Middle frontal gyrus (tissue), 1 donor: Measurements from ENCODE around the gene CYB5A.

Experiments used
- DNase-seq: peaks from one replicate; pipeline ENCODE4 v3.0.0-alpha.2; 2015; ENCODE audit warnings: low spot score; ENCODE audit errors: extremely low spot score

CYB5A gene

GRCh38 chr18:74248595-74248994 is 43.2 kb downstream of the CYB5A start:
- no peak for DNase-seq

DNA sequence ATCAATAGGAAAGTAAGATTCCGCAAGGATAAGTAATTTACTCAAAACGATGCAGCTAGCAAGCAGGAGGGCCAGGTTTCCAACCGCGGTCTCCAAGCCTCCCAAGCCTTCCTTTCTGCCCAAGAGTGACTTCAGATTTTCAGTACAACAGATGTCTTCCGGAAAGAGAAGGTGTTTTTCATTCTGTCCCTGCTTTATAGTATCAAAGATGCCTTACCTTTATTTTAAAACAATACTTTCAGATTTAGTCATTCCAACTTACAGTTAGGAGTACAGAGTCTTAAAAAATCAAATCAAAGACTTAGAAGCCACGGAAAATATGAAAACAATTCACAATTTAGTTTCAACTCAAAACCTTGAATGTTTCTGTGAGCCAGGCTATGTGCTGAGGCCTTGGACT is 43.6 kb downstream of the CYB5A start:
- no peak for DNase-seq

GRCh38 chr18:74244554-74244953 is 47.2 kb downstream of the CYB5A start:
- no peak for DNase-seq

- no peak for DNase-seq
Measured at GRCh38 chr18:74243127-74243526, 48.6 kb downstream of the CYB5A start.

GRCh38 chr18:74242438-74243096 is 49.2 kb downstream of the CYB5A start:
- no peak for DNase-seq

DNA sequence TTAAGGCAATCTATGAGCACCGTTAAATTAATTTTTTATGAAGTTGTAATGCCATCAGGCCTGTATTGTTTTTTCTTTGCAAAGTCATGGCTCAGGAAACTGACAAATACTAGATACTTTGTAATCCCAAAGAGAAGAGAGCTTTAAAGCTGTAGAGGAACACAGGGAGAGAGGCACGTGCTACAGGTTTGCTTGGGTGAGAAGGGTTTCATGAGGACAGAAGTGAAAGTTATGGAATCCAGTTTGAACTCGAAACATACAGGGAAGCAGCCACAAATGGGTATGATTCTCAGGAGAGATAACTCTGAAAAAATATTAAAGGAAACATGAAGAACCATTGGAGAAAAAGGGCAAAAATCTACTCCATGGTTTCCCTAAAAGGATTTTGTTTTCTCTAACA is 49.8 kb downstream of the CYB5A start:
- no peak for DNase-seq

DNA sequence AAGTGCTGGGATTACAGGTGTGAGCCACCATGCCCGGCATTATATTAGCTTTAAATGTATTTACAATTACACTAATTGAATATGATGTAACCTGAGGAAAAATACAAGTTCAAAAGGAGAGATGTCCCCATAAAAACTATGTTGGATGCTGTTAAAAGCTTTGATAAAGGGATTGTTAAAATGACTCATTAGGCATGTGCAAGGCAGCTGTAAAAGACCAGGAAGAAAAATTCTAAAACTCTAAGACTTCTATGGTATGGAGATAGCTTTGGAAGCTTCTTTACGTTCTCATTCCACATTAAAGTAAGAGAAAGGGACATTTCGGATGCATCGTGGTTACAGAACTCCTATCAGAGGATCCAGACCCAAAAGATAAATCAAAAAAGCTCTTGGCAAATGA is 50.3 kb downstream of the CYB5A start:
- no peak for DNase-seq

DNA sequence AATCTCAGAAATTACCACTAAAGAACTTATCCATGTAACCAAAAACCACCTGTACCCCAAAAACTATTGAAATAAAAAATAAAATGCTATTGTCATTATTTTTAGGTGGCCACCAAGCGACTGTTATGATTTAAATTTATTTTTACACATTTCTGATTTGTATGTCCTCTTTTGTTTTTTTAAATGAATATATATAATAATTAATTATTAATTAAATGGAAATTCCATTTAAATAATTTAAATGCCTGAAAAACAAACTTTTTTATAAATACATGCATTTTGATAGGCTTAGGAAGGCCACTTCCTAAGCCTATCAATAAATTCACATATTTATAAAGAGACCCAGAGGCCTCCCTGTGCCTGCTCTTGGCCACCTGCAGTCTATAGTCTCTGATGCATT is 52.2 kb downstream of the CYB5A start:
- DNase-seq = no peak

DNA sequence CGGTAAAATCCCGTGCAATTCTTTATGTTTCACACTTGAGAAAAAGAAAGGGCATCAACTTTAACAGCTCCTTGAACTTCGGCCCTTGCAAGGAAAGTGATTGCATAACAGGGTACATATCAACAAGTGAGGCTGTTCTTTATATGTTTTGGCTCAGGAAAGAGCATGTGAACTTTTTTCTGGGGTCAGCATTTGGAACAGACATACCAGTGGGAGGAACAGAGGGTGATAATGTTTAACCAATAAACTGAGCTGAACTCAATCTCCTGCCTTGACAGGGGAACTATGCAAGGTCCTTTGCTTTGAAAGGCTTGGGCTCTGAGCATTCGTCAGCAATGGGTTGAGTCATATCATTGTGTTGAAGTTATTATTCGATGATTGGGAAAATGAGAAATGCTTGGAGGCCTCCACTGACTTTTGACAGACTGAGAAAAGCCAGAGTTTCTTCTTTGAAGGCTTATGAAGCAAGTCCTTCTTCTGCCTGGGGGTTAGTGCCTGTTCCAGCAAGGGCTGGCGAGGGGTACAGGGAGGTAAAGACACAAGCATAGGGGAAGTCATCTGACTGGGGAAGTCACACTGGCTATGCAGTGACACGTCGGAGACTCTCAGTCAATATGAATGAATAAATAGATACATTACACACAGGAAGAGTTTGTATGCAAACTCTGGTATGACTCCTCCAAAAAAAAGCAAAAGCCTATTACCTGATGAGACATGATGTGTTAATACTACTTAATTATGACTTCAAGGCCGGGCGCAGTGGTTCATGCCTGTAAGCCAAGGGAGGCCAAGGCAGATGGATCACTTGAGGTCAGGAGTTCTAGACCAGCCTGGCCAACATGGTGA is 57.2 kb downstream of the CYB5A start:
- no peak for DNase-seq

DNA sequence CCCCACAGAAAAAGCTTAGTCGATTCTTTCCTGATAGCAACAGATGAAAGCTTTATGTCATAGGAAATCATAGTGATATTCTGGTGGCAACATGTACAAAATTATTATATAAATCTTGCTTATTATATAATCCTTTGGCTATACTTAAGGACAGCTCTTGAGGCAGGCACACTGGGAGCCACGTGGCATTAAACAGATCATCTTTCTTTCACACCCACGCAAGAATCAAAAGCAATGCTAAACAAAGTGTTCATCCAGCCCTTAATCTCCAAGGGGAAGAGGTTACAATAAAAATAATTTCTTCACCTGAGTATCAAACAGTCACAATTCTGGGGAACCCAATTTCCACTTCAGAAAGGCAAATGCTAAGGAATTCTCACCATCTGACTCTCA is 57.8 kb downstream of the CYB5A start:
- no peak for DNase-seq

DNA sequence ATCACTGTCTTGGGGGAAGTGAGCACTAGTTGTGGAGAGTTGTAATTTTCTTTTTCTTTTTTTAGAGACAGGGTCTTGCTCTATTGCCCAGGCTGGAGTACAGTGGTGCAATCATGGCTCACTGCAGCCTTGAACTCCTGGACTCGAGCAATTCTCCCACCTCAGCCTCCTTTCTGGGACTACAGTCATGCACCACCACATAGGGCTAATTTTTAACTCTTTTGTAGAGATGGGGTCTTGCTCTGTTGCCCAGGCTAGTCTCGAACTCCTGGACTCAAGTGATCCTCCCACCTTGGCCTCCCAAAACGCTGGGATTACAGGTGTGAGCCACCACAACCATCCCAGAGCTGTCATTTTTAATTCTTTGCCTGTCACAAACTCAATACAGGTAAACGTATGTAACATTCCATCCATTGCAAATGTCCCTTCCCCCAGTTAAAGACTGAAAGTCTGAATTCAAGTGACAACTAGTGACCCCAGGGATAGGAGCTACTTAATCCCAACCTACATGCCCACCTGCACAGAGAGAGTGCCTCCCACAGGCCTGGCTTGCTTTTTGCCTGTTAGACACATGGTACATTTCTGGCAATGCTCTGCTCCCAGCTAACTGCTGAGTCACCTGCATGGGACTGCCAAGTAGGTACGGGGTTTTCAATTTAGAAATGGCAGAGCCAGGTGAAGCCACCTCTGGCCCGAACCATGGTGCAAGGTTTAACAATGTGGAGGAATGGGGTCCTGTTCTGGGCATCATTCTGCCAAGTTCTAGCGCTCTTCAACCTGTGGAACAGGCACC is 60.6 kb downstream of the CYB5A start:
- DNase-seq = no peak

DNA sequence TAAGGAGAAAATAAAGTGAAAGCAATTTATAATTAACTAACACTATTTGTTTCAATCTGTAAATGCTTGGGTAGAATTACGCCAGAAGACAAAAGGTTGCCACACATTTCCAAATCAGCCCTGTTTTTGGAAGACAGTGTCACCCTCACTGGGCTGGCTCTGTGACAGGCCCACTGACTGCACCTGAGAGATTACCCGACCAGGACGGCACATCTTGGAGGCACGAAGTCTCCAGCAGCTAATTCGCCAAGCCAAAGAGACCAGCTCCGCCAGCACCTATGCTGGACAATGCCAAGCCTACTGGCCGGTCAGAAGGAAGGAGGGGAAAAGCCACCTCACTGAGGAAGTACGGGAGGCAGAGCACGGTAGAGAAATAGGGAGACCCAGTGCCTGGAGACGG is 61.9 kb downstream of the CYB5A start:
- DNase-seq = no peak

DNA sequence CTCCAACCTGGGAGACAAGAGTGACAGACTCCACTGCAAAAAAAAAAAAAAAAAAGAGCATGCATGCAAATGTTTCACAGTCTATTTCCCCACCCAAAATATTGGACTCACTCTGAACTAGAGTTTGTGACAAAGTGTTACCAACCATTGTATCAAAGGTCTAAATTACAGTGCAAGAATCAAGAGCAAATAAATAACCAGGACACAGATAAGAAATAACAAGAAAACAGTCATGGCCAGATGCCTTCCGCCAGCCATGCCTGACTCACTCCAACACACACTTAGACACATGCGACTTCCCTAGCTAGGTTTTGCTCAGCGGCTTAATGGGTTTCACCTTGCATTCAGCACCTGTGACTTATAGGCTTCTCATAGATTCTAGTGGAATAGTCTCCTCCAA is 62.8 kb downstream of the CYB5A start:
- no peak for DNase-seq

DNA sequence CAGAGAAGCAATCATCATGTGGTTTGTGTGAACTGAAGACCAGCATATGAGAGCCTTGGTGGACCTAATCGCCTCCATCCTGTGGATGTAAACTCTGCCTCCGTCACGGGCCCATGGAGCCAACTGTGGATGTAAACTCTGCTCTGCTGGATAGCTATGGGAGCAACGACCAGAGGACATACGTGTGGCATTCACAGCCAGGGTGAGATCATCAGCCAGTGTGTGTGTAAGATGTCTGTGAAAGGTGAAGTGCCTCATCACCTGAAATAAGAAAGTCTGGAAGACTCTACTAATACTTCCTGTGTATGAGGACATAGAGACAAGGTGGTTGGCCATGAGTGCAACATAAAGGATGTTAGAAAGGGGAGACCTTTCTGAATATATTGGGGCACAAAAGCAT is 63.5 kb downstream of the CYB5A start:
- DNase-seq = no peak

GRCh38 chr18:74226666-74227065 is 65.1 kb downstream of the CYB5A start:
- no peak for DNase-seq

DNA sequence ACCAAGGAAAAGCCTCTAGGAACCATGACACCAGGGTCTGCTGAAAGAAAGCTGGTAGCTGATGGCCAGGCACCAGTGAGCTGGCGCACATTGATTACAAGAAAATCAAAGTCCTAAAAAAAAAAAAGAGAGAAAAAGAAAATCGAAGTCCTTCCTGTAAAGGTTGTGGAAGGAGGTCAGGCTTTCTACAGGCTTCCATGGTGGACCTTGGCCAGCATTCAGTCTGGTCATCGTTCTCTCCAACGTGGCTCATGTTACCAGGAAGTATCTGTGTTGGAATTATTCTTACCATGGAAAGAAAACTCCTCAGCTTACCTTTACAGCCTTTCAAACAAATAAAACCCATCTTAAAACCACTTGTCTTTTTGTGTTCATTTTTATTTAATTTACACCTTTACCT is 65.6 kb downstream of the CYB5A start:
- DNase-seq = no peak

DNA sequence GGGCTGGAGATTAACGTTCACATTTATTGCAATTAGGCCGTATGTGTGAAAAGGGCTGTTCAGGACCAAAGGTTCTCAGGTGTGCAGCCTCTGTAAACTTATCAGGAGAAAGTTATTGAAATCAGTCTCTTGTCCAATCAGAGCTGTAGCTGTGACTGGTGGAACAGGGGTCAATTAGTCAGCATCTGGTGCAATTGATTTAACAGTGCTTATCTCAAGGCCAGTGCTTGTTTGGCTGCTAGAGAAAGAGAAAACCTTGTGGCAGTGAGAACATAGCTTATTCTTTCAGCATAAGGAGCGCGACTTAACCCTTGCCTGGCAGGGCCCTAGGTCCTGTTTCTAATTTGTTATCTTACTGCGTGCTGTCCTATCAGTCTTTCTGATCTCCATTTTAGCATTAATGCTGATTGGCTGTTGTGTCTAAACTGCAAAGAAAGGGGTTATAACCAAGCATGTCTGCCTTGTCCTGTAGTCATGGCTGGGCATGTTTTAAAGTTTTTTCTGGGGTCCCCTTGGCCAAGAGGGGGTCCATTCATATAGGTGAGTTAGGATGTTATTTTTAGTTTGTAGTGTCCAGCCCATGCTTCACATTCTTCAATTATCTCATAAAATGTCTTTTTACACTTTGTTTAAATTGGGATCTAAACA is 66.4 kb downstream of the CYB5A start:
- no peak for DNase-seq

DNA sequence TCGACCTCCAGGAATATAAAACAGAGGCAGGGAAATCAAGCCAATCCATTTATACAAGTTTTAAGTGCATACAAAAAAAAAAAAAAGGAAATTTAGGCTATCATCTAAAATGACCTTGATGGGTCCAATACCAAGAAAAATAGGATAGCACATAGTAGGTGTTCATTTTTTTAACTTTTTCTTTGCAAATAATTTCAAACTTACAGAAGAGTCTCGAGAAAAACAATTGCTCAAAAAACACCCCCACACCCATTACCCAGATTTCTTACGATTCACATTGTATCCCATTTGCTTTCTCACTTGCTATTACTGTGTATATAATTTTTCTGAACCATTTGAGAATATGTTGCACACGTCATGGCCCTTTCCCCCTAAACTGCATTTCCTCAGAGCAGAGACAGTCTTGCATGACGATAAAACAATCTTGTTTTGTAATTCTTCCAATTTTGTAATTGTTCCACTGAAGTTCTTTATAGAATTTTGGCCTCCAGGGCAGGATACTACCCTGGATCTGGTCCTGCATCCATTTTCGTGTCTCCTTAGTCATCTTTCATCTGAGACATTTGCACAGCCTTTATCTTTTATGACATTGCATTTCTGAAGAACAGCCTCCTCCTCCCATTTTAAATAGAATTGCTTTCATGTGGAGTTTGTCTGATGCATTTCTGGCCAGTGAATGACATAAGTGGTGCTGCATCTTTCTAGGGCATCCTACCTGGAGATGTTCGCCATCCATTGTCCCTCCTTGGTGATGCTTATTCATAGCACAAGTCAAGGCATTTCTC is 68.9 kb downstream of the CYB5A start:
- DNase-seq = no peak

GRCh38 chr18:74221081-74221480 is 70.7 kb downstream of the CYB5A start:
- DNase-seq = no peak

DNA sequence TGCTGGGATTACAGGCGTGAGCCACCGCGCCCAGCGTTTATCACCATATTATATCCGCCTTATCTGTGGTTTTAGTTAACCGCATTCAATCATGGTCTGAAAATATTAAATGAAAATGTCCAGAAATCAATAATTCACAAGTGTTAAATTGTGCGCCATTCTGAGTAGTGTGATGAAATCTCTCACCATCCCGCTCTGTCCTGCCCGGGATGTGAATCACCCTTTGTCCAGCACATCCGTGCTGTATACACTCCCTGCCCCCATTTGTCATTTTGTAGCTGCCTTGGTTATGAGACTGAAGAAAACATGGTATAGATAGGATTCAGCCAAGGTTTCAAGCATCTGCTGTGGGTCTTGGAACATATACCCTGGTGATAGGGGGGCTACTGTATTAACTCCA is 72.7 kb downstream of the CYB5A start:
- DNase-seq = no peak
